ENCODE data around the gene OPCML.

DNA sequence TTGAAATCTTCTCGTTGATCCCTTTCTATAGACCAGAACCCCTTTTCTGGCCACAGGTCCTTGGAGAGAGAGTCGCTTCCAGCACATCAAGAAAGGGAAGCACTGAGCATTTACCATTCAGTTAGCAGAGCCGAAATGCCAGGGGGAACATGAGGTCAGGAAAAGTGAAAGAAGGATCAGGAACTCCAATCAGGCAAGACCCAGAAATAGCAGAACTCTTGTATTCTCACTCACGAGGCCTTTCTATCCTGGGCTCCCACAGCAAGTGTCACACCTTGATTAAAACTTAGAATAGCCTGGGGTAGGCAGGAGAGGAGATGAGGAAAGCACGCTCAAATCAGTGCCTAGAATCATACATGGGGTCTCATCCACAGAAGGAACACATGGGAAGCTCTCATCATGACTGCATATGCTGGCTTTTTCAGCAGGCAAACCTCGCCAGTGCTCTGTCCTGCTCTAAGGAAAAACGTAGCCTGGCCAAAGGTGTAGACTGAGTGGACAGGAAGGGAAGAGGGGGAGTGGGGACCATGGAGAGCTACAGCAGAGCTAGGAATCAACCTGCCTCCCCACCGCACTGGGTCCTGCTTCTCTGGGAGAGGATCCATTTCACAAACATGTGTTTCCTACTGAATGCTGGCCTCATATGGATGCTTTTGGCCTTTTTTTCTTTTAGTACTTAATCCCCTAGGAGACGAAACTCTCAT lies 40.5 kb downstream of the OPCML start:
- TF ChIP-seq, protein P1, sequence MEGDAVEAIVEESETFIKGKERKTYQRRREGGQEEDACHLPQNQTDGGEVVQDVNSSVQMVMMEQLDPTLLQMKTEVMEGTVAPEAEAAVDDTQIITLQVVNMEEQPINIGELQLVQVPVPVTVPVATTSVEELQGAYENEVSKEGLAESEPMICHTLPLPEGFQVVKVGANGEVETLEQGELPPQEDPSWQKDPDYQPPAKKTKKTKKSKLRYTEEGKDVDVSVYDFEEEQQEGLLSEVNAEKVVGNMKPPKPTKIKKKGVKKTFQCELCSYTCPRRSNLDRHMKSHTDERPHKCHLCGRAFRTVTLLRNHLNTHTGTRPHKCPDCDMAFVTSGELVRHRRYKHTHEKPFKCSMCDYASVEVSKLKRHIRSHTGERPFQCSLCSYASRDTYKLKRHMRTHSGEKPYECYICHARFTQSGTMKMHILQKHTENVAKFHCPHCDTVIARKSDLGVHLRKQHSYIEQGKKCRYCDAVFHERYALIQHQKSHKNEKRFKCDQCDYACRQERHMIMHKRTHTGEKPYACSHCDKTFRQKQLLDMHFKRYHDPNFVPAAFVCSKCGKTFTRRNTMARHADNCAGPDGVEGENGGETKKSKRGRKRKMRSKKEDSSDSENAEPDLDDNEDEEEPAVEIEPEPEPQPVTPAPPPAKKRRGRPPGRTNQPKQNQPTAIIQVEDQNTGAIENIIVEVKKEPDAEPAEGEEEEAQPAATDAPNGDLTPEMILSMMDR (optimal IDR thresholded peaks at IDR 0.05 in 1 of 3, IDR thresholded peaks at IDR 0.05 in 1 of 3, conservative IDR thresholded peaks at IDR 0.05 in 1 of 3; ENCODE audit: extremely low read depth in 1 of 3, insufficient read depth in 2 of 3, low read length in 3 of 3) = no peak
- no peak for TF ChIP-seq EZH2 (IDR thresholded peaks at IDR 0.05; ENCODE audit: low read length)

Data from keratinocyte (primary cell).